Astrocyte of the spinal cord (primary cell): ENCODE data around the gene ZNF606.
A peak's percentile ranks its signal among the peaks of the same experiment; 100 is the strongest.

Source experiments
- DNase-seq: peaks from one replicate; pipeline ENCODE4 v3.0.0; 2011; ENCODE audit warnings: low read depth, low spot score
- H3K4me3 ChIP-seq: 2 replicates; pipeline ENCODE4 v1.5.1; 2011; ENCODE audit warnings: low read depth, mild to moderate bottlenecking, low read length, moderate library complexity
- in situ Hi-C: cut with HindIII; loops from 2 replicates; pipeline ENCODE4 v1.10.0; 2017; ENCODE audit warnings: low sequenced_read_pairs
- TF ChIP-seq, protein P1 (sequence below): IDR thresholded peaks from 2 replicates; pipeline ENCODE4 v1.5.1; 2012; ENCODE audit warnings: low read depth, mild to moderate bottlenecking, low read length, inconsistent platforms

ZNF606 gene

DNA sequence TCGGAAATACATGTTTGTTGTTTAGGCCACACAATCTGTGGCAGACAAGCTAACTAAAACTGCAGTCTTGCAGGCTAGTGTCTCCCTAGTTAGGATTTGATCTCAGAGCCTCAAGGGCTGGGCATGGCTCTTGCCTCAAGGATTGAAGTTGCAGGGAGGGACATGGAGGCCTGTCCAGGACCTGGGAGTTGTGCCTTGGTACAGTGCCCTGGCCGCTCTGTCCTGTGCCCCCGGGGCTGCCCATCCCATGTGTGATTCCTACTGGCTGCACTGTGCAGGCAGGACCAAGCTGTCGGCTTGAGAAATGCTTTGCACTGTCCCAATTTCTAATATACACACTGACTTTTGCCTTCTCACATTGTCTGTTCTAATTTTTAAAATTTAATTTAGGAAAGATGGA, 47.6 kb downstream of the ZNF606 start:
- in situ Hi-C loops = no loop called here
- TF ChIP-seq, protein P1, sequence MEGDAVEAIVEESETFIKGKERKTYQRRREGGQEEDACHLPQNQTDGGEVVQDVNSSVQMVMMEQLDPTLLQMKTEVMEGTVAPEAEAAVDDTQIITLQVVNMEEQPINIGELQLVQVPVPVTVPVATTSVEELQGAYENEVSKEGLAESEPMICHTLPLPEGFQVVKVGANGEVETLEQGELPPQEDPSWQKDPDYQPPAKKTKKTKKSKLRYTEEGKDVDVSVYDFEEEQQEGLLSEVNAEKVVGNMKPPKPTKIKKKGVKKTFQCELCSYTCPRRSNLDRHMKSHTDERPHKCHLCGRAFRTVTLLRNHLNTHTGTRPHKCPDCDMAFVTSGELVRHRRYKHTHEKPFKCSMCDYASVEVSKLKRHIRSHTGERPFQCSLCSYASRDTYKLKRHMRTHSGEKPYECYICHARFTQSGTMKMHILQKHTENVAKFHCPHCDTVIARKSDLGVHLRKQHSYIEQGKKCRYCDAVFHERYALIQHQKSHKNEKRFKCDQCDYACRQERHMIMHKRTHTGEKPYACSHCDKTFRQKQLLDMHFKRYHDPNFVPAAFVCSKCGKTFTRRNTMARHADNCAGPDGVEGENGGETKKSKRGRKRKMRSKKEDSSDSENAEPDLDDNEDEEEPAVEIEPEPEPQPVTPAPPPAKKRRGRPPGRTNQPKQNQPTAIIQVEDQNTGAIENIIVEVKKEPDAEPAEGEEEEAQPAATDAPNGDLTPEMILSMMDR = no peak
- no peak for DNase-seq
- H3K4me3 ChIP-seq = no peak overlapping the region

DNA sequence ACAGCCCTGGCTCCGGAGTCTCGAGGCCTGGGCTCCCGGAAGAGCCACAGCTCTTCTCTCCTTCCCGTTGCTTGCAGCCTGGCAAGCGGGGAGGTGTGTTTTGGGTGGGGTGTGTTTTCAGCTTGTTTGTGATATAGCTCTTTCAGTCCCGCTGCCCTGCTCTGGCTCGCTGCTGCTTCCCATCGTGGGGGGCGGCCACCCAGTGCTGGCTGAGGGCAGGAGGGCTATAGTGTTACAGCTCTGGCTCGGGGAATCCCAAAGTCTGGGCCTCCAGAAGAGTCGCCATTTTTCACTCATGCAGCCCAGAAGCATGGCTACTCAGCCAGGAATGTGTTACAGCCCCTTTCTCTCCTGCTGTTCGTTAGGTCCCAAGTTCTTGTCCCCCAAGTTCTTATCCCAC, 52.9 kb downstream of the ZNF606 start:
- no peak for DNase-seq
- TF ChIP-seq, protein P1 = no peak
- H3K4me3 ChIP-seq = no peak overlapping the region
- in situ Hi-C loops = no loop called here

GRCh38 chr19:57949296-57949695, 53.3 kb downstream of the ZNF606 start:
- DNase-seq = no peak
- in situ Hi-C loops = no loop called here
- H3K4me3 ChIP-seq = no peak overlapping the region
- TF ChIP-seq, protein P1 = no peak

DNA sequence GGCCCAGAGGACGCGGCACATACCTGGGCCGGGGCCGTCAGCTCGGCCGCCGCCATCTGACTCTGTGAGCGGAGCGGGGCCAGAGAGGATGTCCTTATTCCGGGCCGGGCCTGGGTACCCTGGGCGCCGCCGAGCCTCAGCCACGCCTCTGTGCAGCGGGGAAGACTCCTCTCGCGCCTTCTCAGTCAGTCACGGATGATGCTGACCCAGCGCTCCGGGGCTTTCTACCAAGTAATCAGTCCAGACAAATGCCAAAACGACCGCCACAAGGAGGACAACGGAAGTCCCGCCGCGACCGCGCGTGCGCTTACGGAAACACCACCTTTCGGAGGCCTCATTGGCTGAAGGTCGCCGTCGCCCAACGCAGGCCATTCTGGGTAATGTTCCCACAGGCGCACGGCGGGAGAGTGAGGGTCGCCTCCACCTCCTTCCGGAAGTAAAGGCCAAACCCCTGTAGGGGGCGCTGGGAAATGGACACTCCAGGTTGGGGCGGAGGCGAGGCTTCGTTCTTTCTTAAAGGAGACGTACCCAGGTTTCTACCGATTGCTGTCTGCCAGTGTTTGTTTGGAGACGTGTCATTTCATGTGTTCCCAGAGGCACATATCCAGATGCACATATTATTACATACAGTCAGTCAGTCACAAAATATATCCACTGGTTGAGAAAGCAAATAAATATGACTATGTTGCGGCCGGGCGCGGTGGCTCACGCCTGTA, 55.0 kb downstream of the ZNF606 start, which contains the start of gene ZNF256:
Gene ZNF256 (minus strand): TSS at position 288 of the 716 bp plus-strand sequence. CDS start 232 bp downstream, at position 56.
- DNase-seq = peak; percentile 96
- in situ Hi-C loops = no loop called here
- TF ChIP-seq, protein P1 = peak; percentile 50
- peak within 1 kb of the TSS; percentile 85 for H3K4me3 ChIP-seq

DNA sequence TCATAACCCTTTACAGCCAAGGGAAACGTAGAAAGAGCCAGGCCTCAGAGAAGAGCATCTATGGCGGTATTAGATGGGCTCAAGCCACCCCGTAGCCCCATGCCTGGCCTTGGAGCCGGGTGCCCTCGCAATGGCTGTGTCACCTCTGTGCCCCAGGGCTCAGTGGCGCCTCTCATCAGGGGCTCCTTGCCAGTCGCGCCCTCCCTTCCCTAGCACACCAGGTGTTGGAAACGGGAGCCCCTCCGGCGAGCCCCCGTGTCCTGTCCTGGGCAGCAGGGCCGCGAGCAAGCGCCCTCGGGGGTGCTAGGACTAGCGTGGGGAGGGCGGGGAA, 55.6 kb downstream of the ZNF606 start:
- no peak for DNase-seq
- in situ Hi-C loops = no loop called here

DNA sequence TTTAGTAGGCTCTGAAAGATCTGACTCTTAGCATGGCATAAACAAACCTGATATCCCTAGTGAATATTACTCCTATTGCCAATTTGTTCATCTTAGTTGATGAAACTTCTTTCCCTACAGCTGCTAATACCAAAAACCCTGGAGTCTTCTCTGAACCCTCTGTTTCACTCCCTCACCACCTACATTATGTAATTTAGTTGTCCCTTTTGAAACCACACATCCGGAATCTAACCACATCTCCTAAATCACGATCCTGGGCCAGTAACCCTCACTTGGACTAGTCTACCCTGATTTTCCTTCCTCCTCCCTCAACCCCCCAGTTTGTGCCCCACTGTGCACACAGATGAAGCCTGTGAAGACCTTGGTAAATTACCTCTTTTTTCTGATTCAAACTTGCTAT, 56.3 kb downstream of the ZNF606 start:
- TF ChIP-seq, protein P1 = no peak
- no peak for DNase-seq
- H3K4me3 ChIP-seq = peak overlapping the region; percentile 85
- in situ Hi-C loops = no loop called here

More for the DNA sequence above, 55.6 kb downstream of the ZNF606 start:
- peak overlapping the region; percentile 85 for H3K4me3 ChIP-seq
- TF ChIP-seq, protein P1 = no peak

- TF ChIP-seq, protein P1 = no peak
- in situ Hi-C loops = no loop called here
- no peak overlapping the region for H3K4me3 ChIP-seq
- DNase-seq = no peak
Measured at GRCh38 chr19:57941593-57941992, 61.0 kb downstream of the ZNF606 start.
